Loucy (cell line): ENCODE results near the gene PRKCE.

Source experiments
- H2AFZ ChIP-seq: fragments of 200-600 bp; sonication (generic); 2 replicates; pipeline ENCODE4 v1.6.0; 2016; ENCODE audit warnings: antibody characterized with exemption, mild to moderate bottlenecking, low read length, moderate library complexity
- H3F3A ChIP-seq: fragments of 200-600 bp; 2 replicates; pipeline ENCODE4 v1.6.0; 2016; ENCODE audit warnings: antibody characterized with exemption, low read depth, mild to moderate bottlenecking
- H3K27me3 ChIP-seq: fragments of 200-600 bp; sonication (generic); 2 replicates; pipeline ENCODE4 v1.6.1; 2014; ENCODE audit warnings: low read length, mild to moderate bottlenecking; ENCODE audit not compliant: insufficient read depth, poor library complexity, severe bottlenecking
- H3K36me3 ChIP-seq: fragments of 200-600 bp; sonication (generic); 2 replicates; pipeline ENCODE4 v1.6.1; 2016; ENCODE audit warnings: low read length; ENCODE audit not compliant: insufficient read depth
- H3K4me1 ChIP-seq: fragments of 200-600 bp; sonication (generic); 2 replicates; pipeline ENCODE4 v1.5.1; 2014; ENCODE audit warnings: low read length, mild to moderate bottlenecking; ENCODE audit not compliant: insufficient read depth, poor library complexity, severe bottlenecking
- H3K4me2 ChIP-seq: fragments of 200-600 bp; sonication (generic); 2 replicates; pipeline ENCODE4 v1.6.0; 2014; ENCODE audit warnings: antibody characterized with exemption, low read length, low read depth, mild to moderate bottlenecking; ENCODE audit not compliant: poor library complexity, severe bottlenecking
- H3K4me3 ChIP-seq: fragments of 200-600 bp; sonication (generic); 2 replicates; pipeline ENCODE4 v1.5.1; 2014; ENCODE audit warnings: low read length, mild to moderate bottlenecking, mixed read lengths; ENCODE audit not compliant: poor library complexity, severe bottlenecking
- H3K79me2 ChIP-seq: fragments of 200-600 bp; sonication (generic); 2 replicates; pipeline ENCODE4 v1.6.1; 2014; ENCODE audit warnings: low read length; ENCODE audit not compliant: insufficient read depth
- H3K9ac ChIP-seq: fragments of 200-600 bp; sonication (generic); 2 replicates; pipeline ENCODE4 v1.6.0; 2014; ENCODE audit warnings: mild to moderate bottlenecking, low read depth, low read length, moderate library complexity; ENCODE audit not compliant: poor library complexity, severe bottlenecking
- H3K9me2 ChIP-seq: fragments of 200-600 bp; sonication (generic); replicated peaks from 2 replicates; pipeline ENCODE4 v1.6.1; 2016; ENCODE audit warnings: low read depth, low read length, mixed read lengths
- H3K9me3 ChIP-seq: fragments of 200-600 bp; sonication (generic); 2 replicates; pipeline ENCODE4 v1.6.1; 2014; ENCODE audit warnings: mild to moderate bottlenecking, antibody characterized with exemption, low read length, low read depth; ENCODE audit not compliant: insufficient read depth
- H4K20me1 ChIP-seq: fragments of 200-600 bp; sonication (generic); 2 replicates; pipeline ENCODE4 v1.6.0; 2014; ENCODE audit warnings: antibody characterized with exemption, low read length, mild to moderate bottlenecking; ENCODE audit not compliant: insufficient read depth, poor library complexity, severe bottlenecking
- CTCF ChIP-seq: fragments of 200-600 bp; sonication (generic); conservative IDR thresholded peaks from 2 replicates; pipeline ENCODE4 v1.5.1; 2014; ENCODE audit warnings: mild to moderate bottlenecking, antibody characterized with exemption, low read length
- EZH2phosphoT487 ChIP-seq: fragments of 200-600 bp; IDR thresholded peaks from 2 replicates; pipeline ENCODE4 v1.6.1; 2018; ENCODE audit warnings: antibody characterized with exemption, mild to moderate bottlenecking, moderate library complexity, borderline replicate concordance

The PRKCE gene

GRCh38 chr2:46210063-46210462 is 558.6 kb downstream of the PRKCE start:
- Histone ChIP-seq H3K9me2 (no peaks in the 10 kb centered on the region), H3K36me3 (no peaks in the 10 kb centered on the region), H3K27me3 (no peaks in the 10 kb centered on the region), H3F3A (no peaks in the 10 kb centered on the region; the same call in 1 of the 2 replicates), H3K4me2 (no peak overlapping the region), H3K4me3 (no peak overlapping the region), H3K79me2 (no peaks in the 10 kb centered on the region), H4K20me1 (no peaks in the 10 kb centered on the region), H3K9ac (no peak overlapping the region), H2AFZ (no peak overlapping the region), H3K9me3 (peaks cover 11% of the 10 kb centered on the region; the same call in 1 of the 2 replicates), H3K4me1 (no peaks in the 10 kb centered on the region)
- TF ChIP-seq CTCF (no peak), EZH2phosphoT487 (no peak)

- no peaks in the 10 kb centered on the region; the same call in 1 of the 2 replicates for H3F3A ChIP-seq
- H3K79me2 ChIP-seq, result no peaks in the 10 kb centered on the region
- H3K4me2 ChIP-seq, result no peak overlapping the region
- H3K27me3 ChIP-seq, result no peaks in the 10 kb centered on the region
- H2AFZ ChIP-seq, result no peak overlapping the region
- H3K9me3 ChIP-seq, result peaks cover 16% of the 10 kb centered on the region; the same call in 1 of the 2 replicates
- TF ChIP-seq EZH2phosphoT487 (no peak), CTCF (no peak)
- H3K4me3 ChIP-seq, result no peak overlapping the region
- H4K20me1 ChIP-seq, result no peaks in the 10 kb centered on the region
- H3K36me3 ChIP-seq, result no peaks in the 10 kb centered on the region
- no peaks in the 10 kb centered on the region for H3K9me2 ChIP-seq
- no peaks in the 10 kb centered on the region for H3K4me1 ChIP-seq
- H3K9ac ChIP-seq, result no peak overlapping the region
Measured at GRCh38 chr2:46211461-46211860, 560.0 kb downstream of the PRKCE start.

- TF ChIP-seq CTCF, result no peak
- no peak for TF ChIP-seq EZH2phosphoT487
- Histone ChIP-seq H3K9me2 (no peaks in the 10 kb centered on the region), H3K4me3 (no peak overlapping the region), H3F3A (no peaks in the 10 kb centered on the region), H4K20me1 (no peaks in the 10 kb centered on the region), H3K9ac (no peak overlapping the region), H3K27me3 (no peaks in the 10 kb centered on the region), H2AFZ (no peak overlapping the region), H3K79me2 (no peaks in the 10 kb centered on the region), H3K36me3 (no peaks in the 10 kb centered on the region), H3K4me1 (no peaks in the 10 kb centered on the region), H3K9me3 (peaks cover 29% of the 10 kb centered on the region; the same call in 1 of the 2 replicates), H3K4me2 (no peak overlapping the region)
Measured at GRCh38 chr2:46213906-46214305, 562.4 kb downstream of the PRKCE start.
